ENCODE measurements around the gene TRANK1. TPM values are rescaled to one million over a fixed set of nuclear protein-coding genes. Genes with fewer than 3 reads are reported as not detected.

TRANK1 gene
- polyA plus RNA-seq, 1 donor (not counting 4 experiments of a cell fraction or from before 2014, with no cell fraction given), result 3.2 TPM

GRCh38 chr3:36903119-36903882 lies 41.6 kb downstream of the TRANK1 start:
- Histone ChIP-seq H3K4me1 (ENCODE audit: control insufficient read depth, extremely low read depth, insufficient read depth, low read length) (no peaks in the 10 kb centered on the region), H3K4me2 (ENCODE audit: control insufficient read depth, extremely low read depth, insufficient read depth, low read depth, low read length) (no peak overlapping the region), H2AFZ (ENCODE audit: control insufficient read depth, low read length) (no peak overlapping the region), H3K9me3 (ENCODE audit: control insufficient read depth, low read depth, low read length) (no peaks in the 10 kb centered on the region), H3K27me3 (ENCODE audit: control insufficient read depth, extremely low read depth, insufficient read depth, low read length) (no peaks in the 10 kb centered on the region), H4K20me1 (ENCODE audit: control insufficient read depth, extremely low read depth, insufficient read depth, low read length) (no peaks in the 10 kb centered on the region), H3K9me1 (ENCODE audit: control insufficient read depth, extremely low read depth, insufficient read depth, low read length) (no peaks in the 10 kb centered on the region), H3K79me2 (ENCODE audit: control insufficient read depth, insufficient read depth, low read length) (no peaks in the 10 kb centered on the region), H3K9ac (ENCODE audit: control insufficient read depth, extremely low read depth, insufficient read depth, low read length) (no peak overlapping the region), H3K36me3 (ENCODE audit: control insufficient read depth in 2 of 2, extremely low read depth in 1 of 2, insufficient read depth in 2 of 2, low read length in 2 of 2) (no peaks in the 10 kb centered on the region), H3K4me3 (ENCODE audit: control insufficient read depth in 2 of 3, extremely low read depth in 1 of 3, insufficient read depth in 2 of 3, low read depth in 1 of 3, low read length in 3 of 3) (no peak overlapping the region), H3K27ac (ENCODE audit: control insufficient read depth, insufficient read depth, low read length) (no peak overlapping the region)
- dilution Hi-C loops (cut with MboI; ENCODE audit: extremely low pct_ligation_motif_present, low sequenced_read_pairs), result no loop called here
- DNase-seq (ENCODE audit: low read depth, low spot score) (no peak), FAIRE-seq (no peak)
- TF ChIP-seq CTCF (optimal IDR thresholded peaks at IDR 0.05 in 1 of 3, IDR thresholded peaks at IDR 0.05 in 1 of 3, conservative IDR thresholded peaks at IDR 0.05 in 1 of 3; ENCODE audit: extremely low read depth in 1 of 3, insufficient read depth in 2 of 3, low read length in 3 of 3) (no peak), EZH2 (IDR thresholded peaks at IDR 0.05; ENCODE audit: low read length) (no peak)

GRCh38 chr3:36901588-36901987 lies 43.3 kb downstream of the TRANK1 start:
- dilution Hi-C loops (cut with MboI; ENCODE audit: extremely low pct_ligation_motif_present, low sequenced_read_pairs), result no loop called here
- H4K20me1 ChIP-seq (ENCODE audit: control insufficient read depth, extremely low read depth, insufficient read depth, low read length), result no peaks in the 10 kb centered on the region
- FAIRE-seq, result no peak
- no peaks in the 10 kb centered on the region for H3K9me3 ChIP-seq (ENCODE audit: control insufficient read depth, low read depth, low read length)
- no peaks in the 10 kb centered on the region for H3K9me1 ChIP-seq (ENCODE audit: control insufficient read depth, extremely low read depth, insufficient read depth, low read length)
- no peaks in the 10 kb centered on the region for H3K27me3 ChIP-seq (ENCODE audit: control insufficient read depth, extremely low read depth, insufficient read depth, low read length)
- H3K4me2 ChIP-seq (ENCODE audit: control insufficient read depth, extremely low read depth, insufficient read depth, low read depth, low read length), result no peak overlapping the region
- H3K4me3 ChIP-seq (ENCODE audit: control insufficient read depth in 2 of 3, extremely low read depth in 1 of 3, insufficient read depth in 2 of 3, low read depth in 1 of 3, low read length in 3 of 3), result no peak overlapping the region
- no peaks in the 10 kb centered on the region for H3K79me2 ChIP-seq (ENCODE audit: control insufficient read depth, insufficient read depth, low read length)
- H3K9ac ChIP-seq (ENCODE audit: control insufficient read depth, extremely low read depth, insufficient read depth, low read length), result no peak overlapping the region
- no peak overlapping the region for H2AFZ ChIP-seq (ENCODE audit: control insufficient read depth, low read length)
- H3K27ac ChIP-seq (ENCODE audit: control insufficient read depth, insufficient read depth, low read length), result no peak overlapping the region
- no peak for TF ChIP-seq EZH2 (IDR thresholded peaks at IDR 0.05; ENCODE audit: low read length)
- no peak for TF ChIP-seq CTCF (optimal IDR thresholded peaks at IDR 0.05 in 1 of 3, IDR thresholded peaks at IDR 0.05 in 1 of 3, conservative IDR thresholded peaks at IDR 0.05 in 1 of 3; ENCODE audit: extremely low read depth in 1 of 3, insufficient read depth in 2 of 3, low read length in 3 of 3)
- DNase-seq (ENCODE audit: low read depth, low spot score), result no peak
- H3K4me1 ChIP-seq (ENCODE audit: control insufficient read depth, extremely low read depth, insufficient read depth, low read length), result no peaks in the 10 kb centered on the region
- no peaks in the 10 kb centered on the region for H3K36me3 ChIP-seq (ENCODE audit: control insufficient read depth in 2 of 2, extremely low read depth in 1 of 2, insufficient read depth in 2 of 2, low read length in 2 of 2)

Measured in keratinocyte (primary cell).